ENCODE data around the gene SDHD.

SDHD gene

DNA sequence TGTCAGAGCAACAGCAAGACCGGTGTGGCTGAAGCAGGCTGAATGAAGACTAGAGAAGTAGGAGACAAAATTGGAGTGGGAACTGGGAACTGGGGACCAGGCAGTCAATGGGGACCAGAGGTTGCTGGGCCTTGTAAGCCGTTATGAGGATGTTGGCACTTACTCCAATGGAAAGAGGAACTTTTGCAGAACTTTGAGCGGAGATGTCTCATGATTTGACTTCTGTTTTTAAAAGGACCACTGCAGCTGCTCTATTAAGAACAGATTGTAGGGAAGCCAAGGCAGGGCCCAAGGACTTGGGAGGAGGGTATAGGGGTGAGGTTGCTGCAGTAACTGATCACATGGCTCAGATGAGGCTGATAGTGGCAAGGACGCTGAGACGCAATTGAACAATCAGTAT is 43.0 kb downstream of the SDHD start:
- ChIA-PET CTCF (interaction anchor here (0.8 to 5.2 kb wide), 4 partner anchors 9 to 90 kb away, joined by 3 to 24 read pairs (median 4); no protein-coding TSS in a partner anchor), POLR2A (no interaction called here)
- no peak for DNase-seq (ENCODE audit: extremely low spot score)
- TF ChIP-seq, protein P1, sequence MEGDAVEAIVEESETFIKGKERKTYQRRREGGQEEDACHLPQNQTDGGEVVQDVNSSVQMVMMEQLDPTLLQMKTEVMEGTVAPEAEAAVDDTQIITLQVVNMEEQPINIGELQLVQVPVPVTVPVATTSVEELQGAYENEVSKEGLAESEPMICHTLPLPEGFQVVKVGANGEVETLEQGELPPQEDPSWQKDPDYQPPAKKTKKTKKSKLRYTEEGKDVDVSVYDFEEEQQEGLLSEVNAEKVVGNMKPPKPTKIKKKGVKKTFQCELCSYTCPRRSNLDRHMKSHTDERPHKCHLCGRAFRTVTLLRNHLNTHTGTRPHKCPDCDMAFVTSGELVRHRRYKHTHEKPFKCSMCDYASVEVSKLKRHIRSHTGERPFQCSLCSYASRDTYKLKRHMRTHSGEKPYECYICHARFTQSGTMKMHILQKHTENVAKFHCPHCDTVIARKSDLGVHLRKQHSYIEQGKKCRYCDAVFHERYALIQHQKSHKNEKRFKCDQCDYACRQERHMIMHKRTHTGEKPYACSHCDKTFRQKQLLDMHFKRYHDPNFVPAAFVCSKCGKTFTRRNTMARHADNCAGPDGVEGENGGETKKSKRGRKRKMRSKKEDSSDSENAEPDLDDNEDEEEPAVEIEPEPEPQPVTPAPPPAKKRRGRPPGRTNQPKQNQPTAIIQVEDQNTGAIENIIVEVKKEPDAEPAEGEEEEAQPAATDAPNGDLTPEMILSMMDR (IDR thresholded peaks at IDR 0.05; ENCODE audit: control extremely low read depth, extremely low read depth, low read depth, missing control alignments), result no peak

DNA sequence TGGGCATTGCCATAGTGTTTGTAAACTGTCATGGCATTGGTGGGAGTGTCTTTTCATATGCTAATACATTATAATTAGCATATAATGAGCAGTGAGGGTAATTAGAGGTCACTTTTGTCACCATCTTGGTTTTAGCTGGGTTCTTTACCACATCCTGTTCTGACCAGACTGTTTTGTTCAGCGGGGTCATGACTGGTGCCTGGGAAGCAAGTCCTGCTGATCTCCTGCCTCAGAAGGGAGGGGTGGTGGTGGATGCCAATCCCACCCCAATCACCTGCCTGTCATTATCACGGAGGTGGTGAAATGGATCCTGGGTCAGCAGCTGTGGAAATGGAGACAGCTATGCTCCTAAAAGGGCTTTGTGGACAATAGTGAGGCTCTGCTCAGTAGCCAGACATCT is 46.1 kb downstream of the SDHD start:
- ChIA-PET POLR2A (no interaction called here), CTCF (interaction anchor here (5.2 kb wide), 1 partner anchor 19 kb away, joined by 24 read pairs; no protein-coding TSS in a partner anchor)
- TF ChIP-seq, protein P1 (IDR thresholded peaks at IDR 0.05; ENCODE audit: control extremely low read depth, extremely low read depth, low read depth, missing control alignments), result no peak
- DNase-seq (ENCODE audit: extremely low spot score), result no peak

DNA sequence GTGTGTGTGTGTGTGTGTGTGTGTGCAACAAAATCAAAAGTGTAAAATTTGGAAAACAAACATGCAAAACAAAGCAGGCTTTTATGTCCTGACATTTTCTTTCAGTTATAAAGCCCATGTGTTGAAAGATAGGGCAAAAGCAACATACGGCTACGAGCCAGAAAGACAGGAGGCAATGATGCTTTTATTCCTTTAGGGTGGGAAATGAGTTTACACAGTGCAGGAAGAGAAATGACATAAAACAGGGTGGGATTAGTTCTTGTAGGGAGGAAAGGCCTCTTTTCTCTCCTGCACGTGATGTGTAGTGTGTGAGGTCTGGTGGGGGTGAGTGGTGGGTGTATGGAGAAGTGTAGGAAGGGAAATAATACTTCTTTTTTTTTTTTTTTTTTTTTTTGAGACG is 47.8 kb downstream of the SDHD start:
- TF ChIP-seq, protein P1 (IDR thresholded peaks at IDR 0.05; ENCODE audit: control extremely low read depth, extremely low read depth, low read depth, missing control alignments), result no peak
- POLR2A ChIA-PET, result no interaction called here
- DNase-seq (ENCODE audit: extremely low spot score), result no peak
- CTCF ChIA-PET, result interaction anchor here (0.7 to 5.2 kb wide), 3 partner anchors 16 to 21 kb away, joined by 3 to 24 read pairs (median 3); no protein-coding TSS in a partner anchor

DNA sequence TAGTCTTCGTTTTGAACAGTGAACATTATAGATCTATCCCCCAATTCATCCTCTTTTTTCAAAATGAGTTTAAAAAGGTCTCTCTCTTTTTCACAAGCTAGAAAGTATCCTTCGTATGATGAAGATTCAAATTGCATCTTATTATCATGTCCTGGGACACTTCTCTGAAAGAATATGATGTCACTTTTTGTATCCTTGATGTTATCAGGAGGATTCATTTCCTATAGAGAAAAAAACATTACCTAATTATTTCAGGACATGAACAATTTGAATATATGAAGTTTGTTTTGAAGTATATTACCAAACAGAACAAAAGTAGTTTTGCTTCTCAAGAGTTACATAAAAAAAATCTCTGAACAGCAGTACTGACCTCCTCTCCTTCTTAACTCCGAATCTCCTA is 56.9 kb downstream of the SDHD start:
- CTCF ChIA-PET, result no interaction called here
- POLR2A ChIA-PET, result no interaction called here
- DNase-seq (ENCODE audit: extremely low spot score), result no peak
- TF ChIP-seq, protein P1 (IDR thresholded peaks at IDR 0.05; ENCODE audit: control extremely low read depth, extremely low read depth, low read depth, missing control alignments), result no peak

Measured in GM10248 (cell line).